Kasumi-1 (cell line): ENCODE data around the gene STPG3.

Experiments used
- DNase-seq, 2 experiments: peaks; one replicate each; lab custom pipeline; 2025; lab: John Stamatoyannopoulos, UW

The STPG3 gene

DNA sequence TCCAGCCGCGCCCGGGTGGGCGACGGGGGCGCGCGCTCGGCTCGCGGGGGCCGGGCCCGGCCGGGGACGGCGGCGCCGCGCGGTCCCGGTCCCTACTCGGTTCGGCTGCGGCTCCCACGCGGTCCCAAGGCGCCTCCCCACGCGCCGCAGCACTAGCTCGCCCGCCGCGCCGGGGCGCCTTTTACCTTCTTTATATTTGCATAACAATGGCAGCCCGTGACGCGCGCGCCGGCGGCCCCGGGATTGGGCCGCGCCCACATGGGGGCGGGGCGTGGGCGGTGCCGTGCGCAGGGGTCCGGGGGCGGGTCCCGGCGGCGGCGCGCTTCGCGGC is 51.0 kb downstream of the STPG3 start, which contains the start of gene NRARP:
Gene NRARP (minus strand): TSS at position 154 of the 331 bp plus-strand sequence. CDS start 343 bp downstream, outside the sequence.
- peak; percentile 74 to 78 for DNase-seq

- peak in 1 of 2 experiments; percentile 7 for DNase-seq
These were observed 51.5 kb downstream of the STPG3 start for GRCh38 chr9:137302449-137303150.
